HUDEP-2 (cell line): ENCODE results near the gene TMPRSS7.
A peak's percentile ranks its signal among the peaks of the same experiment; 100 is the strongest.
"Not testable (repeated sequence)": the region's sequence is repeated elsewhere in the genome, so short reads cannot be mapped to it uniquely, and the experiment has no call there.

Experiments used
- DNase-seq, 76 experiments: peaks; one replicate each; lab custom pipeline; 2025; ENCODE audit not compliant: unreplicated experiment in 76 of 76; lab: John Stamatoyannopoulos, UW

TMPRSS7 gene

GRCh38 chr3:112011376-112011940 lies 23.1 kb upstream of the TMPRSS7 start:
- no peak for DNase-seq

- DNase-seq, result no peak
These were observed 22.1 kb upstream of the TMPRSS7 start for GRCh38 chr3:112012205-112012992.

- DNase-seq, result peak in 28 of 76 experiments; percentile 2 to 48 (median 12)
These were observed 21.3 kb upstream of the TMPRSS7 start for GRCh38 chr3:112013058-112013783.

- no peak for DNase-seq
These were observed 20.8 kb upstream of the TMPRSS7 start for GRCh38 chr3:112013784-112014143.

GRCh38 chr3:112017091-112017490 lies 17.4 kb upstream of the TMPRSS7 start:
- DNase-seq, result no peak

- no peak for DNase-seq
These were observed 15.8 kb upstream of the TMPRSS7 start for GRCh38 chr3:112018712-112019111.

GRCh38 chr3:112019716-112020115 lies 14.8 kb upstream of the TMPRSS7 start:
- no peak for DNase-seq

GRCh38 chr3:112020674-112021085 lies 13.9 kb upstream of the TMPRSS7 start:
- no peak for DNase-seq

GRCh38 chr3:112027142-112027541 lies 7.4 kb upstream of the TMPRSS7 start:
- DNase-seq, result no peak

- DNase-seq, result no peak
These were observed 6.7 kb upstream of the TMPRSS7 start for GRCh38 chr3:112027826-112028225.

- no peak for DNase-seq
These were observed 3.6 kb upstream of the TMPRSS7 start for GRCh38 chr3:112030901-112031300.

- no peak for DNase-seq
These were observed 2.3 kb upstream of the TMPRSS7 start for GRCh38 chr3:112032098-112032731.

- no peak for DNase-seq
These were observed 705 bp downstream of the TMPRSS7 start for GRCh38 chr3:112035241-112035640.

GRCh38 chr3:112037194-112037593 lies 2.7 kb downstream of the TMPRSS7 start:
- DNase-seq, result not testable (repeated sequence)

GRCh38 chr3:112038863-112039262 lies 4.3 kb downstream of the TMPRSS7 start:
- DNase-seq, result no peak

- DNase-seq, result no peak
These were observed 6.8 kb downstream of the TMPRSS7 start for GRCh38 chr3:112041321-112041720.

- no peak for DNase-seq
These were observed 8.3 kb downstream of the TMPRSS7 start for GRCh38 chr3:112042842-112043280.

GRCh38 chr3:112043621-112044201 lies 9.2 kb downstream of the TMPRSS7 start:
- peak in 37 of 76 experiments; percentile 1 to 52 (median 17) for DNase-seq

GRCh38 chr3:112046599-112046998 lies 12.1 kb downstream of the TMPRSS7 start:
- no peak for DNase-seq

- DNase-seq, result no peak
These were observed 12.7 kb downstream of the TMPRSS7 start for GRCh38 chr3:112047264-112047663.

GRCh38 chr3:112048911-112049310 lies 14.4 kb downstream of the TMPRSS7 start:
- DNase-seq, result no peak
